SK-N-SH (cell line): ENCODE results near the gene COL23A1. TPM values are rescaled to one million over a fixed set of nuclear protein-coding genes. Genes with fewer than 3 reads are reported as not detected.

Experiments used
- CTCF ChIA-PET: fragments of 300-600, 350-600 bp; formaldehyde crosslinking; extraction: SDS; loops from one replicate; lab custom pipeline; 2021; lab: Yijun Ruan, JAX
- POLR2A ChIA-PET: fragments of 350-600 bp; sonication (Branson Sonifier 250); formaldehyde crosslinking; extraction: SDS; loops from one replicate; lab custom pipeline; 2020; ENCODE audit warnings: antibody characterized with exemption, inconsistent platforms; lab: Yijun Ruan, JAX
- DNase-seq: peaks from one replicate; pipeline ENCODE4 v3.0.0; 2012
- H2AFZ ChIP-seq: fragments of 200-600 bp; sonication (generic); 2 replicates; pipeline ENCODE4 v1.8.1; 2016; ENCODE audit warnings: antibody characterized with exemption, mild to moderate bottlenecking, low read depth
- H3F3A ChIP-seq: fragments of 200-600 bp; sonication (generic); replicated peaks from 2 replicates; pipeline ENCODE3; 2016; ENCODE audit warnings: antibody characterized with exemption, mild to moderate bottlenecking; ENCODE audit not compliant: insufficient read depth
- H3K27ac ChIP-seq, 2 experiments: fragments of 200-500 bp in 1 of 2; fragments of 200-600 bp in 1 of 2; sonication (Bioruptor generic) in 1 of 2; sonication (generic), shearing (Covaris generic) in 1 of 2; 2 replicates each; pipeline versions ENCODE4 v1.5.1 to v1.6.1; 2014 to 2016; ENCODE audit warnings: low read depth in 2 of 2, inconsistent platforms in 1 of 2, low read length in 1 of 2, mild to moderate bottlenecking in 1 of 2, mixed read lengths in 1 of 2
- H3K27me3 ChIP-seq: fragments of 200-600 bp; sonication (generic), shearing (Covaris generic); 2 replicates; pipeline ENCODE4 v1.6.1; 2016; ENCODE audit warnings: mixed run types; ENCODE audit not compliant: insufficient read depth
- H3K36me3 ChIP-seq, 2 experiments: fragments of 200-500 bp in 1 of 2; fragments of 200-600 bp in 1 of 2; sonication (Bioruptor generic) in 1 of 2; sonication (generic) in 1 of 2; replicated peaks in 1 of 2; 2 replicates each; pipeline versions ENCODE3 to v1.5.1; 2014 to 2016; ENCODE audit warnings: low read length in 1 of 2, mild to moderate bottlenecking in 1 of 2; ENCODE audit not compliant: insufficient read depth in 2 of 2, control insufficient read depth in 1 of 2
- H3K4me1 ChIP-seq, 2 experiments: fragments of 200-500 bp in 1 of 2; fragments of 200-600 bp in 1 of 2; sonication (Bioruptor generic) in 1 of 2; sonication (generic), shearing (Covaris generic) in 1 of 2; 2 replicates each; pipeline versions ENCODE4 v1.5.1 to v1.6.1; 2014 to 2016; ENCODE audit warnings: low read depth in 1 of 2, low read length in 1 of 2, mixed run types in 1 of 2; ENCODE audit not compliant: insufficient read depth in 2 of 2, control insufficient read depth in 1 of 2
- H3K4me2 ChIP-seq: fragments of 200-600 bp; sonication (generic), shearing (Covaris generic); 2 replicates; pipeline ENCODE4 v1.6.1; 2017; ENCODE audit warnings: mixed run types
- H3K4me3 ChIP-seq, 2 experiments: fragments of 200-500 bp in 1 of 2; fragments of 200-600 bp in 1 of 2; sonication (Bioruptor generic) in 1 of 2; sonication (generic), shearing (Covaris generic) in 1 of 2; 2 replicates each; pipeline versions ENCODE4 v1.5.1 to v1.8.1; 2014 to 2016; ENCODE audit warnings: low read depth in 2 of 2, inconsistent platforms in 1 of 2, low read length in 1 of 2, mild to moderate bottlenecking in 1 of 2, mixed read lengths in 1 of 2, moderate library complexity in 1 of 2
- H3K79me2 ChIP-seq: fragments of 200-600 bp; sonication (generic); 2 replicates; pipeline ENCODE4 v1.8.1; 2017; ENCODE audit warnings: mild to moderate bottlenecking; ENCODE audit not compliant: insufficient read depth
- H3K9ac ChIP-seq: fragments of 200-600 bp; sonication (generic); 2 replicates; pipeline ENCODE4 v1.6.1; 2017; ENCODE audit warnings: mixed run types
- H3K9me2 ChIP-seq: fragments of 200-600 bp; sonication (generic); 2 replicates; pipeline ENCODE4 v1.6.1; 2017; ENCODE audit warnings: mixed run types
- H3K9me3 ChIP-seq: fragments of 200-600 bp; sonication (generic); 2 replicates; pipeline ENCODE4 v1.6.1; 2017; ENCODE audit warnings: mixed run types, mild to moderate bottlenecking, moderate library complexity
- H4K20me1 ChIP-seq: fragments of 200-600 bp; sonication (generic); 2 replicates; pipeline ENCODE4 v1.6.1; 2017; ENCODE audit warnings: mild to moderate bottlenecking, mixed run types; ENCODE audit not compliant: insufficient read depth
- ELF1 ChIP-seq: IDR thresholded peaks from 2 replicates; pipeline ENCODE4 v1.4.0; 2012
- EZH2phosphoT487 ChIP-seq: fragments of 200-600 bp; sonication (generic); IDR thresholded peaks from 2 replicates; pipeline ENCODE4 v1.6.1; 2017; ENCODE audit warnings: low read depth, mixed run types, mild to moderate bottlenecking, antibody characterized with exemption, moderate library complexity, borderline replicate concordance
- FOSL2 ChIP-seq: IDR thresholded peaks from 2 replicates; pipeline ENCODE4 v1.4.0; 2012; ENCODE audit warnings: low read depth, mild to moderate bottlenecking, moderate library complexity, borderline replicate concordance
- FOXM1 ChIP-seq: IDR thresholded peaks from 2 replicates; pipeline ENCODE4 v1.4.0; 2012; ENCODE audit warnings: low read depth, mild to moderate bottlenecking
- GATA2 ChIP-seq: sonication (generic); formaldehyde crosslinking; IDR thresholded peaks from 2 replicates; pipeline ENCODE4 v1.5.0; 2020; ENCODE audit warnings: mild to moderate bottlenecking, missing genetic modification reagents
- JUND ChIP-seq: IDR thresholded peaks from 2 replicates; pipeline ENCODE4 v1.4.0; 2012
- NFIC ChIP-seq: IDR thresholded peaks from 2 replicates; pipeline ENCODE4 v1.4.0; 2012; ENCODE audit warnings: borderline replicate concordance
- RAD21 ChIP-seq: IDR thresholded peaks from 2 replicates; pipeline ENCODE4 v1.6.1; 2012; ENCODE audit warnings: mild to moderate bottlenecking, low read length
- RXRA ChIP-seq: IDR thresholded peaks from 2 replicates; pipeline ENCODE4 v1.4.0; 2012; ENCODE audit warnings: low read depth, mild to moderate bottlenecking, borderline replicate concordance
- SIN3A ChIP-seq: IDR thresholded peaks from 2 replicates; pipeline ENCODE4 v1.6.1; 2012; ENCODE audit warnings: low read depth, mild to moderate bottlenecking, low read length, moderate library complexity, borderline replicate concordance
- TCF12 ChIP-seq: IDR thresholded peaks from 2 replicates; pipeline ENCODE4 v1.4.0; 2012
- WGBS: methylation state at CpG from one replicate; pipeline ENCODE4 v1.1.6; 2017; ENCODE audit warnings: low lambda C conversion rate; 5-methylcytosine and 5-hydroxymethylcytosine counted together
- polyA plus RNA-seq, 3 experiments: library from polyadenylated mRNA; depleted of rRNA; stranded (reverse); fragments of >200 nt; gene quantifications; 2 replicates each; pipeline ENCODE4 v1.2.3, GENCODE V29; 2012
- TF ChIP-seq, protein P1 (sequence below): IDR thresholded peaks from 2 replicates; pipeline ENCODE4 v1.4.0; 2012; ENCODE audit warnings: low read depth
- TF ChIP-seq, protein P2 (sequence below): IDR thresholded peaks from 2 replicates; pipeline ENCODE4 v1.6.1; 2012; ENCODE audit warnings: mild to moderate bottlenecking, low read depth, low read length, moderate library complexity

The COL23A1 gene
- polyA plus RNA-seq, 1 of the 3 experiments (the other 2 are of a cell fraction): 0.10 TPM

DNA sequence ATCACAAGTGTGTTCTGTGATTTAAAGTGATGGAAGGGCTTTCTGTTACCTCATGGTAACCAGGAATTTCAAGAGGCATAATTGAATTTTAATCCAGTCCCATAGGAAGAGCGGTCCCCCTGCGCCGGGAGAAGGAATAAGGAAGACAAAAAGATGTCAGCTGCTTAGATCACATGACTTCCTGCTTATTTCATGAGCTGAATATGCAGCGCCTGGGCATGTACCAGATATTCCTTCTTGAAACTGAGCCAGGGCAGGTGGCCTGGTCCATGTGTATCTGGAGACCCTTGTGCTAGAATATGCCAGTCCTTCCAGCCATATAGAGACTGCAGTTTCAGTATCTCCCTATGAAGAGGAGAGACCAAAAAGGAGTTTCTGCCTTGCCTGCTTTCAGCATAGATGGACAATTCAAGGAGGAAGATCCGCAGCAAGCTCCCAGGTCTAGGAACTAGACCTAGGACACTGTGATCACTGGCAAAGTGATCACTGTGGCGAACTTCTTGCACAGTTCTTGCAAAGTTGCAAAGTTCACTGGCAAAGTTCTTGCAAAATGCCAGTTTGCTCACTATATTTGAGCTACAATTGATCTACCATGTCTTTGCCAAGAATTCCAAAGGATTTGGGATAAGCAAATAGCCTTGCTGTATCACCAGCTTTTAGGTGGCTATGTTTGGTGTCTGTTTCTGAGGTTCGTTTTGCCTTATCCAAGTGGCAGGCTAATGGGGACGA, 254.7 kb downstream of the COL23A1 start:
- H3K9me3 ChIP-seq: no peaks in the 10 kb centered on the region
- 42% methylated on average over 8 of the region's 8 CpGs for WGBS
- TF ChIP-seq EZH2phosphoT487: no peak

DNA sequence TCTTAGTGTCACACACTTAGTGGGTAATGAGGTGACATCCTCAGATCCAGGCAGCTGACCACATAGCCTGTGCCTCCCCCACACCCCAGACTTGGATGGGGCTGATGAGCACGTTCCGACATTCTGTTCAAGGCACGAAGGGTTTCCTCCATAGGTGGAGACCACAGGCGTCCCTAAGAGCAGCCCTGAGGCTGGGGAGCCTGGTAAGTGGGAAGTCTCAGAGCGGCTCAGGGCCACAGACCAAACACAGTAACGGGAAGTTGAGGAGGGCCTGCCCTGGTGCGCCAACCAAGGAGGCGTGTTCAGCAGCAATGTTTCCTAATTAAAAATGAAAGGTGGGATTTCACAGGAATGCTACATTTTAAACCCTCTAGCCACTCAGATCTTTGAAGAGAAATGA, 255.3 kb downstream of the COL23A1 start:
- no peak for DNase-seq
- no peaks in the 10 kb centered on the region for H3K27me3 ChIP-seq
- no peak overlapping the region for H3K4me3 ChIP-seq
- H4K20me1 ChIP-seq: no peaks in the 10 kb centered on the region
- no peaks in the 10 kb centered on the region for H3F3A ChIP-seq
- H3K9ac ChIP-seq: no peak overlapping the region
- POLR2A ChIA-PET: no interaction called here
- no peaks in the 10 kb centered on the region for H3K9me3 ChIP-seq
- H3K4me2 ChIP-seq: no peak overlapping the region
- H3K9me2 ChIP-seq: no peaks in the 10 kb centered on the region
- no peak overlapping the region for H2AFZ ChIP-seq
- peaks cover 0 to 82% of the 10 kb centered on the region in 2 experiments; a peak in 2 of 4 replicates for H3K4me1 ChIP-seq
- WGBS: 42% methylated on average over 6 of the region's 8 CpGs
- TF ChIP-seq RXRA: no peak
- TF ChIP-seq, protein P1, sequence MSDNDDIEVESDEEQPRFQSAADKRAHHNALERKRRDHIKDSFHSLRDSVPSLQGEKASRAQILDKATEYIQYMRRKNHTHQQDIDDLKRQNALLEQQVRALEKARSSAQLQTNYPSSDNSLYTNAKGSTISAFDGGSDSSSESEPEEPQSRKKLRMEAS: no peak
- no peak for TF ChIP-seq TCF12
- TF ChIP-seq SIN3A: no peak
- no peak for TF ChIP-seq FOSL2
- TF ChIP-seq FOXM1: no peak
- TF ChIP-seq ELF1: no peak
- TF ChIP-seq RAD21: no peak
- no peak for TF ChIP-seq JUND
- no peak for TF ChIP-seq GATA2 (CRISPR knock-in tag)
- TF ChIP-seq, protein P2, sequence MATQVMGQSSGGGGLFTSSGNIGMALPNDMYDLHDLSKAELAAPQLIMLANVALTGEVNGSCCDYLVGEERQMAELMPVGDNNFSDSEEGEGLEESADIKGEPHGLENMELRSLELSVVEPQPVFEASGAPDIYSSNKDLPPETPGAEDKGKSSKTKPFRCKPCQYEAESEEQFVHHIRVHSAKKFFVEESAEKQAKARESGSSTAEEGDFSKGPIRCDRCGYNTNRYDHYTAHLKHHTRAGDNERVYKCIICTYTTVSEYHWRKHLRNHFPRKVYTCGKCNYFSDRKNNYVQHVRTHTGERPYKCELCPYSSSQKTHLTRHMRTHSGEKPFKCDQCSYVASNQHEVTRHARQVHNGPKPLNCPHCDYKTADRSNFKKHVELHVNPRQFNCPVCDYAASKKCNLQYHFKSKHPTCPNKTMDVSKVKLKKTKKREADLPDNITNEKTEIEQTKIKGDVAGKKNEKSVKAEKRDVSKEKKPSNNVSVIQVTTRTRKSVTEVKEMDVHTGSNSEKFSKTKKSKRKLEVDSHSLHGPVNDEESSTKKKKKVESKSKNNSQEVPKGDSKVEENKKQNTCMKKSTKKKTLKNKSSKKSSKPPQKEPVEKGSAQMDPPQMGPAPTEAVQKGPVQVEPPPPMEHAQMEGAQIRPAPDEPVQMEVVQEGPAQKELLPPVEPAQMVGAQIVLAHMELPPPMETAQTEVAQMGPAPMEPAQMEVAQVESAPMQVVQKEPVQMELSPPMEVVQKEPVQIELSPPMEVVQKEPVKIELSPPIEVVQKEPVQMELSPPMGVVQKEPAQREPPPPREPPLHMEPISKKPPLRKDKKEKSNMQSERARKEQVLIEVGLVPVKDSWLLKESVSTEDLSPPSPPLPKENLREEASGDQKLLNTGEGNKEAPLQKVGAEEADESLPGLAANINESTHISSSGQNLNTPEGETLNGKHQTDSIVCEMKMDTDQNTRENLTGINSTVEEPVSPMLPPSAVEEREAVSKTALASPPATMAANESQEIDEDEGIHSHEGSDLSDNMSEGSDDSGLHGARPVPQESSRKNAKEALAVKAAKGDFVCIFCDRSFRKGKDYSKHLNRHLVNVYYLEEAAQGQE: no peak
- TF ChIP-seq NFIC: no peak
- peak overlapping the region in 1 of 2 experiments; percentile 57; a peak in 1 of 4 replicates for H3K27ac ChIP-seq
- no peaks in the 10 kb centered on the region for H3K36me3 ChIP-seq
- CTCF ChIA-PET: interaction anchor here (1.2 kb wide), 1 partner anchor 216 kb away, joined by 3 read pairs; no protein-coding TSS in a partner anchor
- H3K79me2 ChIP-seq: no peaks in the 10 kb centered on the region

More for the DNA sequence above, 254.7 kb downstream of the COL23A1 start:
- Histone ChIP-seq H2AFZ (no peak overlapping the region), H3K9me2 (no peaks in the 10 kb centered on the region), H3F3A (no peaks in the 10 kb centered on the region), H3K27ac (peak overlapping the region in 1 of 2 experiments; percentile 57; a peak in 1 of 4 replicates), H3K79me2 (no peaks in the 10 kb centered on the region), H4K20me1 (no peaks in the 10 kb centered on the region), H3K4me2 (no peak overlapping the region), H3K27me3 (no peaks in the 10 kb centered on the region), H3K9ac (no peak overlapping the region), H3K36me3 (no peaks in the 10 kb centered on the region), H3K4me3 (no peak overlapping the region), H3K4me1 (peaks cover 0 to 82% of the 10 kb centered on the region in 2 experiments; a peak in 2 of 4 replicates)
- ChIA-PET CTCF (interaction anchor here (1.2 kb wide), 2 partner anchors 215 to 255 kb away, joined by 3 to 4 read pairs; partner anchors contain the start of gene COL23A1), POLR2A (no interaction called here)
- DNase-seq: no peak
